Activated T-cell treated with anti-CD3 and anti-CD28 coated beads for 24 hours (primary cell): ENCODE data around the gene PPOX.

Experiments
- DNase-seq: peaks from one replicate; pipeline ENCODE4 v3.0.0-alpha.2; 2020; ENCODE audit warnings: low read depth

PPOX gene

DNA sequence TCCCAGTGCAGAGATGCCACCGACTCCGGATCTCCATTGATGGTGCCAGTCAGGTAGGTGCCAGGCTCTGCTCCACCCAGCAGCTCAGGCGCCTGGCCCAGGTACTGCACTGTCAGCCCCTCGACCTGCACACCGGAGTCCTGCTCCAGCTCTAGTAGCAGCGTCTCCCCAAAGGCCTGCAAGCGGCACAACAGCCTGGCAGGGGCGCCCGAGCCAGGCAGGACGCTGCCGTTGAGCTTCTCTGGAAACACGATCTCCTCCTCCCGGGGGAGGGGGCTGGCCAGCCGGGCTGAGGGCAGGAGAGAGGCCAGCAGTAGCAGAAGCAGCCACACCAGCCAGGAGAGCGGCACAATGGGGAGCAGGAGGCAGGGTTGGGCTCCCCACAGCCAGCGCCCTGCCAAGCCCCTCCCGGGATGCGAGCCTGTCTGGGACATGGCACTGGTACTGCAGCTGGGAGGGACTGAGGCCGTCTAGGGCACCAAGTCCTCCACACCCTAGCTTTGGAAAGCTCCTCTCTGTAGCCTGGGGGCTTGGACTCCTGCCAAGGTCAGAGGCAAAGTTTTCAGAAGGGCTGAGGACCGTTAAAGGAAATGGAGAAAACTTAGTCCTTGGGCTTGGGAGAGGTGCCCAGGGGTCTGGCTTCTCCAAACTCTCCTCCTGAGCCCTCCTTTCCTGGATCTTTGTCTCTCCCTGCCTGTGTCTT lies 32.1 kb downstream of the PPOX start:
- DNase-seq, result no peak

DNA sequence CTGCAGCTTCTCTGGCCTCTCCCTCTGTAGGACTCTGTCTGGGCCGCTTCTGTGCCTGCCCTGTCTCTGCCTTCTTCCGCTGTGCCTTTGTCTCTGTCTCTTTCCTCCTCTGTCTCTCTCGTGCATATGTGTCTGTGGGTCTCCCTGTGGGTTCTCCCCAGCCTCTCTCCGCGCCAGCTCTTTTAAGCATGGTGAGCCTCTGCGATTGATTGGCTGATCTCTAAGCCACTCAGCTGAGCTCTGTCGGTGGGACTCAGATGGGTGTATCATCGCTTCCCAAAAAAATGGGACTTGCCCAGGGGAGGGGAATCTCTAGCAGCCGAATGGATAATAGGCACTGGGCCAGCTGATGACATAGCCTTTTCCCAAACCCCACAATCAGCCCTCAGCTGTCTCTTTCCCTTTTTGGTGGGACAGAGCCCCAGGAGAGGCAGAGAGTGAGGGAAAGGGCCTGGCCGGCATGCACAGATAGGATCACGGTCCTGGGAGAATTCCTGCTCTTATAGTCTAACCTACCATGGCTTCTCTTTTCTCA lies 32.7 kb downstream of the PPOX start, which contains the start of gene ADAMTS4:
Gene ADAMTS4, minus strand, starts transcription at position 158 of the 535 bp plus-strand sequence. CDS start 427 bp downstream, outside the sequence.
- no peak for DNase-seq

GRCh38 chr1:161199506-161200139 lies 33.4 kb downstream of the PPOX start:
- no peak for DNase-seq

- DNase-seq, result no peak
These were observed 34.3 kb downstream of the PPOX start for GRCh38 chr1:161200421-161200991.

DNA sequence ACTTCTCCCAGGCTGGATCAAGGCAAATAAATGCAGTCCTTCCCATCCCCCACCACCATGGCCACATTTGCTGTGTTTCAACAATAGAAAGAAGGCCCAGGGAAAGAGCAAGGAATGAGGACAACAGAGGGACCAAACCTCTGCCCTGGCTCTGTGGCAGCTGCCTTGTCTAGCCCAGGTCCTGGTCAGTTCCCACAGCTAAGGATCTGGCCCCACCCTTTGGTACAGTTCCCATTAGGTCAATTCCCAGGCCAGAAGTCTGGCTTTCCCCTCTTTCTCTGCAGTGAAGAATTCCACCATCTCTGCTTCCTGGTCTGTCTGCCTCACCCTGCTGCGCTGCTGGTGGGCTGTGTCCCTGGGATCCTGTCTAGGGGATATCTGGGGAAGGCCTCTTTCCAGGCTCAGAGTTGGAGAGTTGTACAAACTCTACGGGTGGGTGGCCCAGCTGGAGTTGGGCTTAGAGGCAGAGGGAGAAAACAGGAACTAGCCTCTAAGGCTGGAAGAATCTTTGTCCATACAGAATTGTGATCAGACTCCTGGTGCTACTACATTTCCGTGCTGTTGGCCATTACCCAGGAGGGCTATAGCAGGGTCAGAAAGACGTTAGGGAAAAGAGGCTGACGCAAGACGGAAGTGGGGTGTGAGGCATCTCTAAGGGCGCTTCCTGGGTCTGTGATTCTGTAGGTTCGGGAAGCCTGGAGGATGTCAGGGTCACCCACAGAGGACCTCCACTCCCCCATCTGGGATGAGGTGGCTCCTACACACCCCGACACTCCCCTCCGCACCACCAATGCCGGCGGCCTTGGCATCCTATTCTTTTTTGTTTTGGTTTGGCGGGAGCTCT lies 35.0 kb downstream of the PPOX start:
- DNase-seq, result no peak

GRCh38 chr1:161201836-161202712 lies 35.8 kb downstream of the PPOX start, which contains the start of gene NDUFS2:
TSS of gene NDUFS2 (plus strand) at chr1:161202367. CDS start at chr1:161202386, 19 bp downstream.
- peak; percentile 94 for DNase-seq

GRCh38 chr1:161206411-161207140 lies 40.4 kb downstream of the PPOX start:
- DNase-seq, result no peak

GRCh38 chr1:161207173-161207572 lies 40.9 kb downstream of the PPOX start:
- DNase-seq, result no peak

DNA sequence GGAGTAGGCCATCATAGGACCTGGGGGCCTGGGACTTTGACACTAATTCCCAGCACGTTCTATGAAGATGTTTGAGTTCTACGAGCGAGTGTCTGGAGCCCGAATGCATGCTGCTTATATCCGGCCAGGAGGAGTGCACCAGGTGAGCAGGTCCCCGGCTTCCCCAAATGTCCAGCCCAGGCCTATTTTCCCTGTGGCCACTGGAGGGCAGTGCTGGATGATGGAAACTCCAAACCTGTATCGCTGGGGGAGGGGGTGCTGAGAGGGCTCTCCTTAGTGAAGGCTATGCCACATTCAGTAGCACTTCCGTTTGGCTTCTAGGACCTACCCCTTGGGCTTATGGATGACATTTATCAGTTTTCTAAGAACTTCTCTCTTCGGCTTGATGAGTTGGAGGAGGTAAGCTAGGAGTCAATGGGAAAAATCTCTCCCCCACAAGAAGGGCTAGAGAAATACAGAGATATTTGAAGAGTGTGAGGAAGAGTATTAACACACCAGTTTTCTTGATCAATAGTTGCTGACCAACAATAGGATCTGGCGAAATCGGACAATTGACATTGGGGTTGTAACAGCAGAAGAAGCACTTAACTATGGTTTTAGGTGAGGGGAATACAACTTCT lies 43.7 kb downstream of the PPOX start:
- peak; percentile 59 for DNase-seq

DNA sequence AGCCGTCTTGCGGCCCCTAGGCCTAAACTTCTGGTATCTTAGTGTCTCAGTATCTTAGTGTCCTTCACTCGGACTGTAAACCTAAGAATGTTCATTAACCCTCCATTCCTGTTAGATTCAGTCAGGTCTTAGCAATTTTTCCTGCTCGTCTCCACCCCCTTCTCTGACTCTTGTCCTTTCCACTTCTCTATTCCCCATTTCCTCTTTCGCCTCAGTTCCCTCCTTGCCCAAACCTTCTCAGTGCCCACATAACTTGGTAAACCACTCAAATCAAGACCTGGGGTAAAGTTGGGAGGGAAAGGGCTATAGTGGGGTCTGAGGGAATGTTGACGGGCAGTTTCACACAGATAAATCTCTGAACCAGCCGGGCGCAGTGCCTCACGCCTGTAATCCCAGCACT lies 48.1 kb downstream of the PPOX start:
- DNase-seq, result no peak

GRCh38 chr1:161215076-161215475 lies 48.9 kb downstream of the PPOX start, which contains the start of gene FCER1G:
TSS of gene FCER1G (plus strand) at chr1:161215295. CDS start at chr1:161215322, 27 bp downstream.
- DNase-seq, result no peak

DNA sequence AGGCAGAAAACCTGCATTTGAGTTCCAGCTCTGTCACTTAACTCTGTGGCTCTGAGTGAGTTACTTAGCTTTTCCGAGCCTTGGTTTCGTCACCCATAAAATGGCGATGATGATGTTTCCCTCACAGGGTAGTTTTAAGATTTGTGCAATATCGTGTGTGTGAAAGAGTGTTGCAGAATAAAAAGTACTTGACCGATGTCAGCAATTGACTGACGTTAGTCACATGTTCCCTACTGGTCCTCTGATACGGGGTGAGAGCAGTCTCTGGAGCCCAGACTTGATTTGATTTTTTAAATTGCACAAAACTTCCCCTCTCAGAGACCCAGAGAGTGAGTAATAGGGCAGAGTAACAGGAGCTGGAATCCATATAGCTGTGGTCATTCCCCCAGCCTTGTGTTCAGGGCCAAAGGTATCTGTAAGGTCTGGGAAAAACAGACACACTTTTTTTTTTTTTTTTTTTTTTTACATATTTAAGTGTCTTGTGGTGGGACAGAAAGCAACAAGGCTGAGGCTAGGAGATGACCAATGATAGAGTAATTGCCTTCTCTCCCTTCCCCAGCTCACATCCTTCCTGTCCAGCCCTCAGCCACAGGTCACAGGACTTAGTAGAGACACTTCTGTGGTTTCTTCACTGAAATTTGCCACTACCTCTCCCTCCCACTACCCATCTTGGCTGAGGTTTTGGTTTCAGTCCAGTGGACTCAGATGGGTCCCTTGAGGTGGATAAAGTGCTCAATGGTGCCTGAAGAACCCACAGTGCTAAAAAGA lies 50.9 kb downstream of the PPOX start:
- no peak for DNase-seq

DNA sequence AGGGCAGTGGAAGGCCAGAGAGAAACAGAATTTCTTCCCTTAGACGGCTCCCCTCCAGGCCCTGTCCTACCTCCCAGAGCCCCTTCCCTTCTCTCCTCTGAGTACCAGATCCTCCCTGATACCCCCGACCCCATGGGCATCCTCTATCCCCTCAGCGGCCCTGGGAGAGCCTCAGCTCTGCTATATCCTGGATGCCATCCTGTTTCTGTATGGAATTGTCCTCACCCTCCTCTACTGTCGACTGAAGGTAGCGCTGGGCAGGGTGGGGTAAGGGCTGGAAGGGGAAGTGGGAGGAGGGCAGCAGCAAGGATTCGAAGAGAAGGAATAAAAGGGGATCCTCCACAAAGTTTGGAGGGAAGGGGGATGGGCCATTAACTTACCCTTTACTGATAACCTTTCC lies 51.6 kb downstream of the PPOX start:
- DNase-seq, result no peak

GRCh38 chr1:161218301-161219077 lies 52.3 kb downstream of the PPOX start:
- DNase-seq, result no peak

- DNase-seq, result no peak
These were observed 53.1 kb downstream of the PPOX start for GRCh38 chr1:161219078-161219892.

- DNase-seq, result no peak
These were observed 53.8 kb downstream of the PPOX start for GRCh38 chr1:161220002-161220401.
